A673 (cell line): ENCODE measurements around the gene EHD1. TPM values are rescaled to one million over a fixed set of nuclear protein-coding genes. Genes with fewer than 3 reads are reported as not detected.

ENCODE experiments used
- BruUV-seq: library from RNA; stranded (reverse); fragments of 400-500 nt; replicated peaks from 2 replicates; lab custom pipeline; 2021; lab: Mats Ljungman, UMichigan
- CTCF ChIA-PET: fragments of 300-600 bp; sonication (Branson Sonifier 250); formaldehyde crosslinking; loops from one replicate; lab custom pipeline; 2022; ENCODE audit warnings: antibody characterized with exemption; lab: Charles Lee
- POLR2A ChIA-PET: fragments of 300-600 bp; sonication (Branson Sonifier 250); formaldehyde crosslinking; loops from one replicate; lab custom pipeline; 2022; ENCODE audit warnings: antibody characterized with exemption; ENCODE audit not compliant: low non-redundant PET; lab: Charles Lee
- DNase-seq: peaks from one replicate; pipeline ENCODE4 v3.0.0-alpha.2; 2015; ENCODE audit warnings: low spot score
- H3K27ac ChIP-seq: fragments of 200-600 bp; sonication (generic); 2 replicates; pipeline ENCODE4 v1.5.1; 2016; ENCODE audit warnings: mixed run types, low read depth, mild to moderate bottlenecking, mixed read lengths, antibody characterized with exemption, low read length; ENCODE audit not compliant: poor library complexity, severe bottlenecking
- H3K27me3 ChIP-seq: fragments of 200-600 bp; sonication (generic); replicated peaks from 2 replicates; pipeline ENCODE4 v1.6.1; 2017; ENCODE audit warnings: mixed run types, low read depth, mild to moderate bottlenecking, mixed read lengths, antibody characterized with exemption, low read length; ENCODE audit not compliant: insufficient read depth, poor library complexity
- H3K36me3 ChIP-seq: fragments of 200-600 bp; sonication (generic); 2 replicates; pipeline ENCODE4 v1.6.1; 2016; ENCODE audit warnings: mixed run types, mild to moderate bottlenecking, mixed read lengths, antibody characterized with exemption, low read length; ENCODE audit not compliant: insufficient read depth, poor library complexity, severe bottlenecking
- H3K4me1 ChIP-seq: fragments of 200-600 bp; sonication (generic); 2 replicates; pipeline ENCODE4 v1.6.1; 2017; ENCODE audit warnings: mixed run types, mild to moderate bottlenecking, mixed read lengths, antibody characterized with exemption, low read length; ENCODE audit not compliant: insufficient read depth, poor library complexity, severe bottlenecking
- H3K4me3 ChIP-seq: fragments of 200-600 bp; sonication (generic); 2 replicates; pipeline ENCODE4 v1.5.1; 2016; ENCODE audit warnings: low read depth, mixed run types, mild to moderate bottlenecking, mixed read lengths, low read length; ENCODE audit not compliant: poor library complexity, severe bottlenecking
- H3K9me3 ChIP-seq: fragments of 200-600 bp; sonication (generic); 2 replicates; pipeline ENCODE4 v1.6.1; 2016; ENCODE audit warnings: mixed run types, low read depth, mild to moderate bottlenecking, mixed read lengths, antibody characterized with exemption, low read length; ENCODE audit not compliant: poor library complexity, severe bottlenecking
- EZH2 ChIP-seq: fragments of 200-600 bp; sonication (generic); IDR thresholded peaks from 2 replicates; pipeline ENCODE4 v1.6.1; 2017; ENCODE audit warnings: borderline replicate concordance, low read depth, mild to moderate bottlenecking, mixed read lengths, antibody characterized with exemption, low read length; ENCODE audit not compliant: poor library complexity, severe bottlenecking
- intact Hi-C: fragments of 100-400 bp; cut with micrococcal nuclease; formaldehyde crosslinking; loops from one replicate; pipeline ENCODE4 v1.10.0; 2022; ENCODE audit not compliant: unreplicated experiment
- total RNA-seq: library from RNA; stranded (reverse); gene quantifications from 2 replicates; pipeline ENCODE4 v1.2.3, GENCODE V29; 2021
- TF ChIP-seq, protein P1 (sequence below): fragments of 300-800, 200-600 bp; sonication (generic); conservative IDR thresholded peaks from 2 replicates; pipeline ENCODE4 v1.5.1; 2017; ENCODE audit warnings: low read depth, mild to moderate bottlenecking, antibody characterized with exemption, low read length, moderate library complexity, mixed read lengths

The EHD1 gene
- total RNA-seq, 1 experiment from 2014 or later: 63.1 TPM

DNA sequence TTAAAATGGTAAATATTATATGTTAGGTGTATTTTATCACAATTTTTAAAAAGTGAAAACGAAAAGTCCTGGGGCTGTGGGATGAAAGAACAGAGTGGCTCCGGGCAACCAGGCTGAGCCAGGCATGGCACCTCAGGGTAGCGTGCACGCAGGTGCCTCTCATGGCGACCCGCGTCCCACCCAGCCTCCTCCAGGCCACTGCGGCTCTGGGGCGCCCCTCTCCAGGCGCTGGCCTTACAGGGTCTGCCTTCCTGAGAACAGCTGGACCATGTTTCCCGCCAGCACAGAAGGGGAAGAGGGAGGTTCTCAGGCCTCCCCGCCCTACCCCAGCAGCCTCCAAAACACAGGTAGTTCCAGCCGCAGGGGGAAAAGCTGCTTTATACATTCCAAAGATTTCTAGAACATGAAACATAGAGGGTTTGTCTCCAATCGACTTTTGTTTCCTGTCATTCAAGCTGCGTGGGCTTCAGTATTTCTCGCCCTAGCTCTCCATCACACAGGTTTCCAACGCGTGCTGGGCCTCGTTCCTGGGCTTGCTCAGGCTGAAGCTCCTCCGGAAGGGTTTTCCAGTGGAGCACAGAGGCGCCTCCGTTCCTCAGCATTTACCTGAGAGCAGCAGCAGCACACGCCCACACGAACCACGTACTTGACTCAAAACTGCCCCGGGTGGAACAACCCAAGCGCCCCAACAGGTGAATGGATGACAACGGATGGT lies 10.5 kb downstream of the EHD1 start:
- TF ChIP-seq, protein P1, sequence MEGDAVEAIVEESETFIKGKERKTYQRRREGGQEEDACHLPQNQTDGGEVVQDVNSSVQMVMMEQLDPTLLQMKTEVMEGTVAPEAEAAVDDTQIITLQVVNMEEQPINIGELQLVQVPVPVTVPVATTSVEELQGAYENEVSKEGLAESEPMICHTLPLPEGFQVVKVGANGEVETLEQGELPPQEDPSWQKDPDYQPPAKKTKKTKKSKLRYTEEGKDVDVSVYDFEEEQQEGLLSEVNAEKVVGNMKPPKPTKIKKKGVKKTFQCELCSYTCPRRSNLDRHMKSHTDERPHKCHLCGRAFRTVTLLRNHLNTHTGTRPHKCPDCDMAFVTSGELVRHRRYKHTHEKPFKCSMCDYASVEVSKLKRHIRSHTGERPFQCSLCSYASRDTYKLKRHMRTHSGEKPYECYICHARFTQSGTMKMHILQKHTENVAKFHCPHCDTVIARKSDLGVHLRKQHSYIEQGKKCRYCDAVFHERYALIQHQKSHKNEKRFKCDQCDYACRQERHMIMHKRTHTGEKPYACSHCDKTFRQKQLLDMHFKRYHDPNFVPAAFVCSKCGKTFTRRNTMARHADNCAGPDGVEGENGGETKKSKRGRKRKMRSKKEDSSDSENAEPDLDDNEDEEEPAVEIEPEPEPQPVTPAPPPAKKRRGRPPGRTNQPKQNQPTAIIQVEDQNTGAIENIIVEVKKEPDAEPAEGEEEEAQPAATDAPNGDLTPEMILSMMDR: no peak
- TF ChIP-seq EZH2: no peak
- no peaks in the 10 kb centered on the region for H3K27me3 ChIP-seq
- no TSS peak for BruUV-seq
- no peaks in the 10 kb centered on the region for H3K9me3 ChIP-seq
- CTCF ChIA-PET: no interaction called here
- no peak overlapping the region for H3K4me3 ChIP-seq
- DNase-seq: no peak
- POLR2A ChIA-PET: interaction anchor here (0.6 kb wide), 1 partner anchor 14 kb away, joined by 4 read pairs; no protein-coding TSS in a partner anchor
- intact Hi-C loops: no loop called here
- H3K4me1 ChIP-seq: peaks cover 12% of the 10 kb centered on the region
- no peak overlapping the region for H3K27ac ChIP-seq
- H3K36me3 ChIP-seq: peaks cover 7% of the 10 kb centered on the region

DNA sequence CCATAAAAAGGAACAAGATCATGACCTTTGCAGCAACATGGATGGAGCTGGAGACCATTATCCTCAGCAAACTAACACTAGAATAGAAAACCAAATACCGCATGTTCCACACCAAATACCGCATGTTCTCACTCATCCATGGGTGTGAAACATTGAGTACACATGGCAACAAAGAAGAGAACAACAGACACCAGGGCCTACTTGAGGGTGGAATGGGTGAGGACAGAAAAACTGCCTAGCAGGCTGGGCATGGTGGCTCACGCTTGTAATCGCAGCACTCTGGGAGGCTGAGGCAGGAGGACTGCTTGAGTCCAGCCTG lies 12.3 kb downstream of the EHD1 start:
- Histone ChIP-seq H3K27ac (no peak overlapping the region), H3K27me3 (no peaks in the 10 kb centered on the region), H3K4me1 (peaks cover 14% of the 10 kb centered on the region), H3K9me3 (no peaks in the 10 kb centered on the region), H3K4me3 (no peak overlapping the region), H3K36me3 (no peaks in the 10 kb centered on the region)
- BruUV-seq: no TSS peak
- CTCF ChIA-PET: no interaction called here
- TF ChIP-seq, protein P1: no peak
- no peak for TF ChIP-seq EZH2
- DNase-seq: no peak
- POLR2A ChIA-PET: no interaction called here
- intact Hi-C loops: no loop called here

DNA sequence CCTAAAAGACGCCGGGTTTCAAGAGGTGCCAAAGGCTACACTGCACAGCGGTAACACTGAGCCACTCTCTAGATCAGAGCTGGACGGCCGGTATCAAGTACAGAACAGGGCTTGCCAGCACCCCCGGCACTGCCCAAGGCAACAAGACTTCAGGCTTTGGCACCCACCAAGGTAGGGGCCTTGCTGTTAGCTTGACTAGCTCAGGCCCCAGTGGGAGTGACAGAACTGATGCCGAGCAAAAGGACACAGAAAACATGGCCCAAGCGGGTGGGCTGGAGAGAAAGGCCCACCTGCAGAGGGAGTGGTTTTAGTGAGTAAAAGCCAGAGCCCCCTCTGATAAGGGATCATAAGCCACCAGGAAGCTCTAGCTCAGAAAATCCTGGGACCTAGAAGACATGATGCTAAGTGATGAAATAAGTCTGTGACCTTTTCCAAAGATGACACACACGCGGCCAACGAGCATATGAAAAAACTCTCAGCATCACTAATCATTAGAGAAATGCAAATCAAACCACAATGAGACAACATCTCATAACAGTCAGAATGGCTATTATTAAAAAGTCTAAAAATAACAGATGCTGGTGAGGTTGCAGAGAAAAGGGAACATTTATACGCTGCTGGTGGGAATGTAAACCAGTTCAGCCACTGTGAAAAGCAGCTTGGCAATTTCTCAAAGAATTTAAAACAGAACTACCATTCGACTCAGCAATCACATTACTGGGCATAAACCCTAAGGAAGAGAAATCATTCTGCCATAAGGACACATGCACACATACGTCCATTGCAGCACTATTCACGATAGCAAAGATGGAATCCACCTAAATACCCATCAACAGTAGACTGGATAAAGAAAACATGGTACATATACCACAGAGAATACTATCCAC lies 12.9 kb downstream of the EHD1 start:
- no peaks in the 10 kb centered on the region for H3K27me3 ChIP-seq
- peaks cover 14% of the 10 kb centered on the region for H3K4me1 ChIP-seq
- no peaks in the 10 kb centered on the region for H3K9me3 ChIP-seq
- no peaks in the 10 kb centered on the region for H3K36me3 ChIP-seq
- intact Hi-C loops: no loop called here
- ChIA-PET POLR2A (no interaction called here), CTCF (no interaction called here)
- BruUV-seq: no TSS peak
- H3K4me3 ChIP-seq: no peak overlapping the region
- TF ChIP-seq, protein P1: no peak
- TF ChIP-seq EZH2: no peak
- no peak overlapping the region for H3K27ac ChIP-seq
- no peak for DNase-seq
